ENCODE measurements around the gene FOSB.

FOSB gene

GRCh38 chr19:45457776-45458175, 10.0 kb upstream of the FOSB start:
- TF ChIP-seq CTCF (IDR thresholded peaks at IDR 0.05; ENCODE audit: insufficient read depth, low read length, poor library complexity, severe bottlenecking), result no peak
- DNase-seq (ENCODE audit: extremely low read depth, insufficient read length), result no peak
- H3K36me3 ChIP-seq (ENCODE audit: control insufficient read depth, insufficient read depth, low read length), result no peaks in the 10 kb centered on the region
- H3K27me3 ChIP-seq (replicated peaks; ENCODE audit: control insufficient read depth, insufficient read depth, low read length), result no peaks in the 10 kb centered on the region
- no peak overlapping the region for H3K4me3 ChIP-seq (replicated peaks; ENCODE audit: low read depth, low read length)

DNA sequence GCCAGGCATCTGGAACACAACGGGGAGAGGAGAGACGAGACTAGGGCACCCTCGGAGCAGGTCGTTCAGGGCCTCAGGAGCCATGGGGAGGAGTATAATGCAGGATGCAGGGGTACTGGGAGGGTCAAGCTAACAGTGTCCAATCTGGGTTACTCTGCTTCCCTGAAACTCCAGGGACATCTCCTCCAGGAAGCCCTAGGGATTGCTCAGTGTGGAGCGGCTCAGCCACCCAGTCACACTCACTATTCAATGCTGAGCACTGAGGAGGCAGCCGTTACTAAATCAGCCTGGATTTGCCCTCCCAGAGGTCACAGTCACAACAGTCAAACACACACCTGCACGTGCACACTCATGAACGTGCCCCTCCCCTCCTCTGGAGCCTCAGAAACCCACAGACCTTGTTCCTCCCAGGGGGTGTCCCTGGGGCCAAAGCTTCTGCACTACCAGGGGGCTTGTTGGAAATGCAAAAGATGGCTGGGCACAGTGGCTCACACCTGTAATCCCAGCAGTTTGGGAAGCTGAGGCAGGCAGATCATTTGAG, 6.9 kb upstream of the FOSB start:
- TF ChIP-seq CTCF (IDR thresholded peaks at IDR 0.05; ENCODE audit: insufficient read depth, low read length, poor library complexity, severe bottlenecking), result no peak

DNA sequence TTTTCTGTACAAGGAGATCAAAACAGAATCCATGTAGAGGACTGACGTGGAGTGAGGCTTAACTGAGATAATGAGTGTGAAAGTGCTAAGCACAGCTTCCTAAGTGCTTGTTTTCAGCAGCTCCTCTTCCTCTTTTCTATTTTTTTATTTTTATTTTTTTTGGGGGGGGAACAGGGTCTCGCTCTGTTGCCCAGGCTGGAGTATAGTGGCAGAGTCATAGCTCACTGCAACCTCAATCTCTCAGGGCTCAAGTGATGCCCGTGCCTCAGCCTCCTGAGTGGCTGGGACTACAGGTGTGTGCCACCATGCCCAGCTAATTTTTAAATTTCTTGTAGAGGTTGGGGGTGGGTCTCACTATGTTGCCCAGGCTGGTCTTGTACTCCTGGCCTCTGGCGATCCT, 5.6 kb upstream of the FOSB start:
- Histone ChIP-seq H3K4me3 (replicated peaks; ENCODE audit: low read depth, low read length) (no peak overlapping the region), H3K36me3 (ENCODE audit: control insufficient read depth, insufficient read depth, low read length) (no peaks in the 10 kb centered on the region), H3K27me3 (replicated peaks; ENCODE audit: control insufficient read depth, insufficient read depth, low read length) (no peaks in the 10 kb centered on the region)
- TF ChIP-seq CTCF (IDR thresholded peaks at IDR 0.05; ENCODE audit: insufficient read depth, low read length, poor library complexity, severe bottlenecking), result no peak
- no peak for DNase-seq (ENCODE audit: extremely low read depth, insufficient read length)

More for the DNA sequence above, 6.9 kb upstream of the FOSB start:
- Histone ChIP-seq H3K36me3 (ENCODE audit: control insufficient read depth, insufficient read depth, low read length) (no peaks in the 10 kb centered on the region), H3K27me3 (replicated peaks; ENCODE audit: control insufficient read depth, insufficient read depth, low read length) (no peaks in the 10 kb centered on the region), H3K4me3 (replicated peaks; ENCODE audit: low read depth, low read length) (no peak overlapping the region)
- no peak for DNase-seq (ENCODE audit: extremely low read depth, insufficient read length)

- no peak for DNase-seq (ENCODE audit: extremely low read depth, insufficient read length)
- H3K4me3 ChIP-seq (replicated peaks; ENCODE audit: low read depth, low read length), result no peak overlapping the region
- TF ChIP-seq CTCF (IDR thresholded peaks at IDR 0.05; ENCODE audit: insufficient read depth, low read length, poor library complexity, severe bottlenecking), result no peak
- H3K36me3 ChIP-seq (ENCODE audit: control insufficient read depth, insufficient read depth, low read length), result no peaks in the 10 kb centered on the region
- H3K27me3 ChIP-seq (replicated peaks; ENCODE audit: control insufficient read depth, insufficient read depth, low read length), result no peaks in the 10 kb centered on the region
Measured at GRCh38 chr19:45463241-45463640, 4.6 kb upstream of the FOSB start.

GRCh38 chr19:45464274-45464673, 3.5 kb upstream of the FOSB start:
- H3K4me3 ChIP-seq (replicated peaks; ENCODE audit: low read depth, low read length), result no peak overlapping the region
- H3K27me3 ChIP-seq (replicated peaks; ENCODE audit: control insufficient read depth, insufficient read depth, low read length), result no peaks in the 10 kb centered on the region
- DNase-seq (ENCODE audit: extremely low read depth, insufficient read length), result no peak
- TF ChIP-seq CTCF (IDR thresholded peaks at IDR 0.05; ENCODE audit: insufficient read depth, low read length, poor library complexity, severe bottlenecking), result no peak
- no peaks in the 10 kb centered on the region for H3K36me3 ChIP-seq (ENCODE audit: control insufficient read depth, insufficient read depth, low read length)

- Histone ChIP-seq H3K27me3 (replicated peaks; ENCODE audit: control insufficient read depth, insufficient read depth, low read length) (no peaks in the 10 kb centered on the region), H3K4me3 (replicated peaks; ENCODE audit: low read depth, low read length) (no peak overlapping the region), H3K36me3 (ENCODE audit: control insufficient read depth, insufficient read depth, low read length) (no peaks in the 10 kb centered on the region)
- TF ChIP-seq CTCF (IDR thresholded peaks at IDR 0.05; ENCODE audit: insufficient read depth, low read length, poor library complexity, severe bottlenecking), result no peak
- no peak for DNase-seq (ENCODE audit: extremely low read depth, insufficient read length)
Measured at GRCh38 chr19:45464852-45465441, 2.8 kb upstream of the FOSB start.
